Stimulated activated CD4-positive, alpha-beta T cell treated with anti-CD3 and anti-CD28 coated beads, Interleukin-12 subunit alpha, Interleukin-12 subunit beta, amount 100 ng/mL, for 24 hours (primary cell): ENCODE data around the gene MON1A.
A peak's percentile ranks its signal among the peaks of the same experiment; 100 is the strongest.
"Not testable (repeated sequence)": the region's sequence is repeated elsewhere in the genome, so short reads cannot be mapped to it uniquely, and the experiment has no call there.

Experiments used
- DNase-seq, 2 experiments: peaks; one replicate each; pipeline ENCODE4 v3.0.0-alpha.2; 2020; ENCODE audit warnings: low read depth in 2 of 2

The MON1A gene

DNA sequence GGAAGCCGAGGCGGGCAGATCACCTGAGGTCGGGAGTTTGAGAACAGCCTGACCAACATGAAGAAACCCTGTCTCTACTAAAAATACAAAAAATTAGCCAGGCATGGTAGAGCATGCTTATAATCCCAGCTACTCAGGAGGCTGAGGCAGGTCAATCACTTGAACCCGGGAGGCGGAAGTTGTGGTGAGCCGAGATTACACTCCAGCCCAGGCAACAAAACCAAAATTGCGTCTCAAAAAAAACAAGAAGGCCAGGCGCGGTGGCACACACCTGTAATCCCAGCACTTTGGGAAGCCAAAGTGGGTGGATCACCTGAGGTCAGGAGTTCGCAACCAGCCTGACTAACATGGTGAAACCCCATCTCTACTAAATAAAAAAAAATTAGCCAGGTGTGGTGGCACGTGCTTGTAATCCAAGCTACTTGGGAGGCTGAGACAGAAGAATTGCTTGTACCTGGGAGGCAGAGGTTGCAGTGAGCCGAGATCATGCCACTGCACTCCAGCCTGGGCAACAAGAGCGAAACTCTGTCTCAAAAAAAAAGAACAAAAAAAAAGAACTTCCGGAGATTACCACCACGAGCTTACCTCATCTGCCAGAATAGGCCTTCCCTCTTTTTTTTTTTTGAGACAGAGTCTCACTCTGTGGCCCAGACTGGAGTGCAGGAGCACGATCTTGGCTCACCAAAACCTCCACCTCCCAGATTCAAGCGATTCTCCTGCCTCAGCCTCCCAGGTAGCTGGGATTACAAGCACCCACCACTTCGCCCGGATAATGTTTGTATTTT, 11.6 kb downstream of the MON1A start:
- DNase-seq = not testable (repeated sequence)

DNA sequence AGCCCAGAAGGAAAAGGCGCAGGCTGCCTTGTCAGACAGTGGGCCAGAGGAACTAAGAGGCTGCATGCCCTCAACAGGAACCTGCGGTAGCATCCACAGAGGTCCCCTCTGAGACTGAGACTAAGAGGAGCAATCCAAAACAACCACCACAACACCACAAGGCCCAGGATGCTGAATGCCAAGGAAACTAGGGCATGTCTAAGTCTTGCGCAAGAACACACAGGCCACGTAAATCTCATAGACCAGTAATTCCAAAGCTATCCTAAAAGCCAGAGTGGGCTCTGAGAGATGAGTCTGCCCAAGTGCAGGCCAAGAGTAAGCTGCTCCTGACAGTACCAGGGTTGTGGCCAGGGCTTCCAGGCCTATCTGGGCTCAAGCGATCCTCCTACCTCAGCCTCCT, 12.9 kb downstream of the MON1A start:
- DNase-seq = no peak

DNA sequence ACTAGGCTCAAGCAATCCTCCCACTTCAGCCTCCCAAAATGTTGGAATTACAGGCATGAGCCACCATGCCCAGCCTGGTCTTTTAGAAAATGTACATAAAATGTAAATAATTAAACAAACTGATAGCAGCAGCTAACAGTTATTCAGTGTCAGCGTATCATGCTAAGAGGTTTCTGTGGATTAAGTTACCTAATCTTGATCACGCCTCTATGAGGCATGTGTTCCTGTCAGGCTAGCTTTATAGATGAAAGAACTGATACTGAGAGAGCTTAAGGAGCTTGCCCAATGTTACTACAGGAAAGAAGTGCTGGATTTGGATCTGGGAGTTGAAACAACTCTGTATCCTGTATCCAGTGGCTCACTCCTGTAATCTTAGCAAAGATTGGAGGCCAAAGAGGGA, 14.7 kb downstream of the MON1A start:
- DNase-seq = no peak

DNA sequence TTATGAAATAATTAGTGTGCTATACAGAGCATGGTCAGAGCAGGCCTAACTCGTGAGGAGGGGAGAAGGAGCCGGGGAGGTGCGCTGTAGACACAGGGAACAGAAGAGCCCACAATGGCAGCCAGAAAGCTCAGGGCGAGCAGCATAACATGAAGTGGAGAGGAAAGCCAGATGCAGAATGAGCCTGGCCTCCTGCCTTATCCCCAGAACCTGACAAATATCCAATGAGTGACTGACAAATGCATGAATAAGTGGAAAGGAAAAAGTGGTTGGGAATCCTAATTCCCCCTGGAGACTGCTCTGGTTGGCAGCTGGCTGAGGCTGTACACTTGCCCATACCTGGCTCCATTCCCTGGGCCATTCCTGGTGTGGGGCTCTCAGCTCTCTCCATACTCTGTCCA, 16.7 kb downstream of the MON1A start:
- no peak for DNase-seq

DNA sequence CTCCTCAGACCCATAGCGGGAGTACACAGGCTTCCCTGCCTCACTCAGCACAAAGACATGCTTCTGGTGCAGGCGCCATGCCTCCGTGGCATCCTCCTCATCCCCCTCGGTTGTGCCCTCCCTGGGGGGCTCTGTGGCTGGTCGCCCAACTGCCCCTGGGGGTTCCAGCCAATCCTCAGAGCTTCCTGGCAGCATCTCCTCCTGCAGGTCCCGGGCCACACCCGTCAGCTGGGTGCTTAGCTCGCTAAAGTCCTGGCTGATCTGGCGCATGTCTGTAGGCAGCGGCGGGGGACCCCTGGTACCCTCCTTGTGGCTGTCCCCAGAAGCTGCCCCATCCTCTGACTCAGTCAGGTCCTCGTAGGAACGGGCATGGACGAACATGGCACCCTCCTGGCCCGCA, 18.0 kb downstream of the MON1A start:
- DNase-seq = no peak

DNA sequence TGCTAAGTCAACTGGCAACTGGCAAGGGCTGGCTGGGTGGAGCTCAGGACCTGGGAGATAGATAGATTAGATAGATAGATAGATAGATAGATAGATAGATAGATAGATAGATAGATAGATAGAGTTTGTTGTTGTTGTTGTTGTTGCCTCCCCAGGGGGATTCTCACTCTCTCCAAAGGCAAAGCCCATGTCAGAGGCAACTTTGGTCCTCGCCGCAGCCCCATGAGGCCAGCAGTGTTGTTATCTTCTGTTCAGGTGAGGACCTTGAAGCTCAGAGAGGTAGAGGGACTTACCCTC, 18.5 kb downstream of the MON1A start:
- no peak for DNase-seq

DNA sequence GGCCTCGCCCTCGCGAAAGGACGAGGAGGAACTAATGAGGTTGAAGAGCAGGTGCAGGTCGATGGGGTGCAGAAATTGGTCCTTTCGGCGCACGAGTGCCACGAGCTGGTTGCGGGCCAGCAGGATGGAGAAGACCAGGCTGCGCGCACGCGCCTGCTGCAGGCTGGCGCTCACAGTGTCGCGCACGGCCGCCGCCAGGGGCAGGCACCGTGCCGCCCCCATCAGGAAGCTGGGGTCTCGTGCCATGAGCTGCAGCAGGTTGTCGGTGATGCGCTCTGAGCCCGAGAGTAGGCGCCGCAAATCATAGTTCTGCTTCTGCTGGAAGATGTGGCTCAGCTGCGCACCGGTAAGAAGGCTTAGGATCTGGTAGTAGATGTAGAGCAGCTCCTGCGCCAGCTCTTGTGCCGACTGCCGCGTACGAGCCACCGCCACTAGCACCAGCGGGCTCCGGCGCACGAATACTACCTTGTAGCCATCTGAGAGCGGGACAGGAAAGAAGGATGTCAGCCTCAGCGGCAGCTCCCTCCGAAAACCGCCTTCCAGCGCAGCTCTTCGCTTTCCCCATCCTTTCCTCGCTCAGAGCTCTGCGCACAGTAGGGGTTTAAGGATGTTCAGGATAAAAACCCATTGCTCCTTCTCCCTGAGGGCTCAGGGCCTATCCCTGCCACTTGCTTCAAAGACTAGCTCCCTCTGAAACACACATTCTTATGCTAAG, 19.0 kb downstream of the MON1A start:
- no peak for DNase-seq

DNA sequence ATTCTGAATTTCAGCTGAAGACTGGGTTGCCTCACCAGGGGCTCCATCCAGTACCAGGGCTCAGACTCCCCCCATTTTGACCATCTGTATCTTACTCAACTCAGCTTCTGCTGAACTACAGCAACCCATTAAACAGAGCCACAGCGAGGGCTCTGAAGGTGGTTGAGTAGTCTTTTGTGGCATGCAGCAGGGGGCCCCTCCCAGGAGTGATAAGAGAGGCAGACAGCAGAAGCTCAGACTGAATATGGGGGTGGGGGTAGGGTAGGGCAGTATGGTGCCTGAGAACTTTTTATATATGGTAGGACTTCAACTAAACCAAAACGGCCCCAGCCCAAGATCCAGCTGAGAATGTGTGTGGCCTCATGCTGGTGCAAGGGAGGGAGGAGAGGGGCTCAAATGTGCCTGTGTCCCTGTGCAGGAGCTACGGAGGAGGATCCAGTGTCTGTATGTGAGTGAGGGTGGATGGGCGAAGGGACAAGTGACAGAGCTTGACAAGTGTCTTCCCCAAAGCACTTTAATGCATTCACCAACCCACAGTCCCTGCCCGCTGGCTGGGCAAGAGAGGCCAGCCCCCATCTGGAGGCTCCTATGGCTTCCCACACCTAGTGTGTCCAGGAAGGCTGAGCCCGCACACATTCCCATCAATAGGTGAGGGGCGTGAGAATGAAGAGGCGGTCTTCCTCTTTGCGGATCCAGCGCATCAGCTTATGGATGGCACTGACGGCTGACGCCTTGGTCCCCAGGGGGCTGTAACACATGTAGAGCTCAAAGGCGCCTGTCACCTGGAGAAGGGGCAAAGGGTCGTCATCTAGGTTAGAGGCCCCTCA, 21.0 kb downstream of the MON1A start:
- DNase-seq = no peak

DNA sequence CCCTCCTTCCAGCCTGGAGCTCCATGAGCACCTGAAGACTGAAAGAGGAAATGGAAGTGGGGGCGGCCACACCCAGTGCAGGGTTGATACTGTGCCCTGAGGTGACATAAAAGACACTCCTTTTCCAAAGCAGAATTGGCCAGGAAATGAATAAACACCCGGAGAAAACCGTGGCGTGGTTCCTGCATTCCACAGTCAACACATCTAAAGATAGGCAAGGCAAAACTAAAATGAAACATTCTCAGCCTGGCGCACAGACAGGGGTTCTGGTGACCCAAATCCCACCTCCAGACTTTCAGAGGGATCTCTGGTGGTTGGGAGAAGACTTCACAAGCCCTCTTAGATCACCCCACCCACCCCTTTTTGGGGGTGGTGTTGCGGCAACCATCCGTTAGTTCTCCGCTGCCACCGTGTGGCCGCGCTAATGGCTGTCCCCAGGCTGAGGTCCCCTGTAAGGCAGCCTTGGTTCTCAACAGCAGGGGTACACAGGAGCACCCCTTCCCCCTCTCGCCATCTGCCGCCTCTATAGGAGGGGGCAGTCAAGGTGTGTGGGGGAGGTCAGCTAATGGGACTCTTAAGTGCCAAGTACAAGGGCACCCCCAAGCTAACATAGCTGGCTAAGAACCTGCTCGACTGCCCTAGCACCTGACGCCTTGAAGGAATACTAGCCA, 23.4 kb downstream of the MON1A start:
- peak in 1 of 2 experiments; percentile 35 for DNase-seq

DNA sequence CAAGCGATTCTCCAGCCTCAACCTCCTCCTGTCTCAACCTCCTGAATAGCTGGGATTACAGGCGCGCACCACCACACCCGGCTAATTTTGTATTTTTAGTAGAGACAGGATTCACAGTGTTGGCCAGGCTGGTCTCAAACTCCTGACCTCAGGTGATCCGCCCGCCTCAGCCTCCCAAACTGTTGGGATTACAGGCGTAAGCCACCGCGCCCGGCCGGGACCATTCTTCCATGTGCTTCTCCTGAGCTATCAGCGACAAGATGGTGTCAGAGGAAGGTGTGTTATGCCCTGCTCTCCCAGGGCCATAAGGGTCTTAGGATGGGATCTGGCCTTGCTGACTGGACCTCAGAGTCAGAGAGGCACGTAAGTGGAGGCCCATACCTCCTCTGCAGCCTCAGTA, 25.2 kb downstream of the MON1A start:
- not testable (repeated sequence) for DNase-seq

DNA sequence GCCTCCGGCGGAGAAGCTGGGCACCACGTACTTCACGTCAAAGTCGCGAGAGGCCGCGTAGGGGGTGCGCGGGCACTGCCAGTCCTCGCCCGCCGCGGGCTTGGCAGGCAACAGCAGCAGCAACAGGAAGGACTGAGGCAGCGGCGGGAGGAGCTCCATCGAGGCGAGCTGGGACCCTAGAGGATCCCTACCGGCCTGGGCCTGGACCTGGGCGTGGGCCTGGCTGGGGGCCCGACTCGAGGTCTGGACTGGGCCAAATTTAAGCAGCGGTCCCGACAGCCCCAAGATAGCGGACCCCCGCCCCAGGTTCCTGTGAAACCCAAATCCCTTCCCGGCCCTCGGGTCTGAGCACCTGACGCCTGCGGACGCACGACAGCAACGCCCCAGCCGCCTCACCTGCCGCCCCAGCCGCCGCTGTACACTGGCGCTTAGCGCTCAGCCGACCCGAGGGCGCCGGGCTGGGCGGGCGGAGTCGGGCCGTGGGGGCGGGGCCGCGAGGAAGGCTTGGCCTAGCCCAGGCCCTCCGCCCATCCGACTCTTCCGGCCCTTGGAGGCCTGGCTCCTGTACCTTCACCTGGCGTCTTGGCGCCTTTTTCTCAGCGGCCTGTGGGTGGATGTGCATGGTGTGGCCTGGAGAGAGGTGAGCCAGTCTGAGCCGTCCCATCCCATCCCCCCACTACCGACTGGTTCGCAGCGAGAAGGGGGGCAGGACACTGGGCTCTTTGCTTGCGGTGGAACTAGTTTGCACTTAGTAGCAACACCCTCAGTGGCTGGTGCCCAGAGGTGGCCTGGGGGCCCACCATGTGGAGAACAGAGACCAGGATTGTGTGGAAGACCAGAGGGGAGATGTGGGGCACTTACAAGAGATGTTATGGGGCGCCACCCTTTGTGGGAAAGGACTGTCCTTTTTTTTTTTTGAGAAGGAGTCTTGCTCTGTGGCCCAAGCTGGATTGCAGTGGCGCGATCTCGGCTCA, 25.9 kb downstream of the MON1A start, which contains the start of gene MST1R:
Gene MST1R (minus strand): TSS at position 423 of the 974 bp plus-strand sequence. CDS start 264 bp downstream, at position 159.
- DNase-seq = peak; percentile 52 to 84

DNA sequence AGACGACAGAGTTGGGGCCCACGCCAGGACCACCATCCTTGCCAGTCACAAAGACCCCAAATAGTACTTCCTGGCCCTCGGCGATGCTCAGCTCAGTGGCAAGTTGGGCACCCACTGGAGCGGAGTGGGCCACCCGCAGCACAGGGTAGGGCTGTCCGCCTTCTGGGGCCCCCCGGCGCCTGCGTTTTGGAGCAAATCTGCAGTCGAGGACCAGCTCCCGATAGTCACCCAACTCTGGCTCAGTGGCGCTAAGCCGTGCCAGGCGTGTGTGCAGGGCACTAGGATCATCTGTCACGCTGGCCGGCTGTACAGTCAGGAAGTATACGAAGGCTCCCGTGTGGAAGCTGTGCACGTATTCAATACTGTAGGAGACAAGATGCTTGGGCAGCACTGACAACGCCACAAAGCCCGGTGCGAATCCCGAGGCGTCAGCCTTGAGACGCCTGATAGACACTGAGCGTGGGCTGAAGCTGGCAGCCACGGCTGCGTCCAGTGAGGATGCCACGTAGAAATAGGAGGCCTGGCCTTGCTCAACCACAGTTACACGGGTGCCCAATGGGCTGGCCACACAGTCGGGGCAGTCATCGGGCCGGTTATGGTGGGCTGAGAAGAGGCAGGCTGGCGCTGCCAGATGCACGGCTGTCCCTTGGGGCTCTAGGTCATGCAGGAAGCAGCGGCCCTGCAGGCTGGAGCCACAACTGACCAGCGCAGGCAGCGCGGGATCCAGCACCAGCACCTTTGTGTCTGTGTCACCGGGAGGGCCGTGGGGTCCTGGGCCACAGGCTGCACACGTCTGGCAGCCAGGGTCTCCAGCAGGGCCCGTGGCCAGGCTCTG, 26.9 kb downstream of the MON1A start:
- DNase-seq = no peak

DNA sequence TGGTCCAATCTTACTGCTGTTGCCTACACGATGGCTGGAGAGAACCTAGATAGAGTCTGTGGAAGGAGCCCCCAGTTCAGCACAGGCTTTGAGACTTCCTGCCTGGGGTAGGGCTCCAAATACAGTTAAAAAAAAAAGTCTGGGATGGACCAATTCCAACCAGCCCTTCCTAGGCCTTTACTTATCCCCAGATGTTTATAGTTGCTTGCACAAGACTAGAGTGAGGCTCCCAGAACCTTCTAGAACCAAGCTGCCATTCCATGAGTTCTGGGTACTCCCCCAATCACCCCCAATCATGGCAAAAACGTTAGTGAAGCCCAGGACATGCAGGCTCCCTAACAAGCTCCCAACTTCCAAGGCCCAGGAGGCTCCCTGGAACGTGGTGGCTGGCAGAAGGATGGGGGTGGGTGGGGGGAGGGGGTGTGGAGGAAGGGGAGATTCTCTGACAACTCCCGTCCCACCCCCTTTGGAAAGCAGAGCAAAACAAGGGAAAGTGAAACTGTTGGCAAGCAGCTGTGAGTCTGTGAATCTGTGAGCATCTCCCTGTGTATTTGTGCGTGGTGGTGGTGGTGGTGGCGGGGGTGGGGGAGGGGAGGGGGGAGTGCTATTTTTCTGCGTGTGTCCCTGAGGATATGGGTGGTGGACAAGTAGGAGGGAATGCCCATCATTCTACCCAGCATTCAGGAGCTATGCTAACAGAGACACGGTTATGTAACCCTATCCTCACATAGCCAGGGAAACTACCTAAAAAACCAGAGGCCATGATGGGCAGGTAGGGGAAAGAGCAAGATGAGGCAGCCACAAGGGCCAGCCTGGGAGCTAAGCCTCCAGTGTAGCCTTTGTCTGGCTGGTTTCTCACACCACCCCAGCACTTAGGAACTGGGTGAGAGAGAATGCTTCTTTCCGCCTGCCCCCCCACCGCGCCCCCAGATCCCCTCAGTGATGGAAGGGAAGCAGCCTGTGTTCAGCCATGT, 28.0 kb downstream of the MON1A start:
- no peak for DNase-seq

DNA sequence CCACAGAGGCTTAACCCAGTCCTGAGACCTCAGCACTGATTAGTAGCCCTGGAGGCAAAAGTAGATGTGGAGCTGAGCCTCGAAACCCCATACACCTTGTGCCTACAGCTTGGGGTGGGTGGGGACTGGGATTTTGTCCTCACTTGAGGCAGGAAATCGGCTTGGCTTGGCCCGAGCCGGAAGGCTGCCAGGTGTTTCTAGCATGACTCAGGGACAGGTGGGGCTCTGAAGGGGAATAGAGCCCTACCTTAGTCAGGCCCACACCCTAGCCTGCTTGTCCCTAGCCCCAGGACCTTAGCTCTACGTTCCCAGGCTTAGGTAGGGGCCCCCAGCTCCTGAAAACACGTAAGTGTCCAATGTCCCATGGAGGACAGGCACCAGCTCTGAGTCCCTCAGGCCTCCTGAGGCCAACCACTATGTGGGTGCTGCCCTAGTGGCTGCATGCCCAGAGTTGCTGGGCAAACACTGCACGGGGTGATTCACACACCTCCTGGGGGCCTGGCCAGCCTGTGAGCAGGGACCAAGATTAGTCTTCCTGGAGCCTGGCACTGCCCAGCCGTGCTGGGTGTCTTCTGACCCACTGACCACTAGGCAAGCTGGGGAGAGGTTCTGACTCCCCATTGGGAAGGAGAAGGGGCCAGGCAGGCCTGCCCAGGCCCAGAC, 29.0 kb downstream of the MON1A start:
- no peak for DNase-seq

DNA sequence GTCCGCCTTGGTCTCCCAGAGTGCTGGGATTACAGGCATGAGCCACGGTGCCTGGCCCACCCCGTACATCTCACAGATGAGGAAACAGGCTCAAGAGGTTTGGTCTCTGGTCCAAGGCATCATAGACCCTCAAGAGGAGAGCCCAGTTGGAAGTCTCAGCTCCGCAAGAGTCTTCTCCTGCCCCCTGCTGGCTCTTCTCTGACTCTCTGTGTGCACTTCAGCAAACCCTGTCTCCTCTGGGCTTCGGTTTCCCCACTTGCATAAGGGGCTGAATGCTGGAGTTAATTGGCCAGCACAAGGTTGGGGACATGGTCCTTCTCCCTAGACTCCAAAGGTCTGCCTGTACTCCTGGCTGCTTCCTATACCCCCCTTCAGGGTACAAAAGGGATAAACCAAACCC, 29.8 kb downstream of the MON1A start:
- DNase-seq = no peak

DNA sequence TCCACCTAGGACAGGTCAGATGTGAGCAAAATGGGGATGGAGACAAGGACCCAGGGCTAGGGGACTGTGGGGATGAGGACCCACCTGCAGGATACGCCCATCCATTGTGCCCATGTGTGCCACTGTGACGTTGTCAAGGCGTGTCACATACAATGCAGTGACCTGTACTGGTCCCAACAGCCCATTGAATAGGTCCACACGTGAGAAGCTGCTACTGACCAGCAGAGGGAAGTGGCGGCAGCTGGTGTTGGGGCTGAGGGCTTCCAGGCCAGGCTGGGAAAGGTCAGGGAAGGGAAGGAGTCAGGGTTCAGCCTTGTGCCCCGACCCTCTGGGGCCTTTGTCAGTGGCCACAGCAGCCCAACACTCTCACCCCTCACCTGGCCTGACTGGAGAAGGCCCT, 30.6 kb downstream of the MON1A start:
- no peak for DNase-seq

DNA sequence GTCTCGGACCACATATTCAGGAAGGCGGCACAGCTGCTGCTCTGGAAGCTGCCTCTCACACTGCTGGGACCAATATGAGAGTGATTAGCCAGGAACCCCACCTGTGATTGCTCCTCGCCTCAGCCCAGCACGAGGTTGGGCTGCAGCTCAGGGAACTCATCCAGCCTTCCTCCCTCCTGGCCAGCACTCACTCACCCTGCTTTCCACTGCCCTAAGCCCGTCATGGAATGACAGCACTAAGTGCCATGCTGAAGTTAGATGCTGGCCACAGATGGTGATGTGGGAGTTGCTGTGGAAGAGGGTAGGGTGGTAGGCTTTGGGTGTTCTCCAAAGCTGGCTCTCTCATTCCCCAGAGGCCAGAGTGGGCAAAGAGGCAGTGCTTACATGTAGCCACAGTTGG, 33.3 kb downstream of the MON1A start:
- DNase-seq = no peak

DNA sequence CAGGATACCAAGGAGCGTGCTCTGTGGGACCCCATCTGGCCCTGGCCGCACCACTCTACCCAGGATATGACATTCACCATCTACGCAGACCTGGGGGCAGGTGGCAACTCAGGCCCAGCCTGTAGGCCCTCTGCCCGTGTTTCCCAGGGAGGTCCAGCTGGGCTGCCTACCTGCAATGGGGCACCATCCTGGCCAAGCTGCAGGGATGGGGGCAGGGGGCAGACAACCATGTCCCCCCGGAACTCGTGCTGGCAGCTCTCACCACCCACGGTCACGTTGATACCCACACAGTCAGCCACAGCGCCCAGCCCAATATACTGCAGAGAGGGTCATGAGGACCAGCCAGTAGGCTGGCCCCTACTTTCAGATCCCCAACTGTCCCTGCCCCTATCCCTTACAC, 33.8 kb downstream of the MON1A start:
- no peak for DNase-seq
